ENCODE data around the gene CTDSPL.

DNA sequence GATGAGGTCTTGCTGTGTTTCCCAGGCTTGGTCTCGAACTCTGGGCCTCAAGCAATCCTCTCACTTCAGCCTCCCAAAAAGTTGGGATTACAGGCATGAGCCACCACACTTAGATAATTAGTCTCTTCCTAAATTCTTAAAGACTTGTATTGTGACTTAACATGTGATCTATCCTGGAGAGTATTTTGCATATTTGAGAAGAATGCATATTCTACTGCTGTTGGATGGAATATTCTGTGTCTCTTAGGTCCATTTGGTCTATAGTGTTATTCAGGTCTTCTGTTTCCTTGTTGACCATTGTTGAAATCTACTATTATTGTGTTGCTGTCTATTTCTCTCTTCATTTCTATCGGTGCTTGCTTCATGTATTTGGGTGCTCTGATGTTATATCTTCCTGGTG, 68.8 kb downstream of the CTDSPL start:
- TF ChIP-seq, protein P1, sequence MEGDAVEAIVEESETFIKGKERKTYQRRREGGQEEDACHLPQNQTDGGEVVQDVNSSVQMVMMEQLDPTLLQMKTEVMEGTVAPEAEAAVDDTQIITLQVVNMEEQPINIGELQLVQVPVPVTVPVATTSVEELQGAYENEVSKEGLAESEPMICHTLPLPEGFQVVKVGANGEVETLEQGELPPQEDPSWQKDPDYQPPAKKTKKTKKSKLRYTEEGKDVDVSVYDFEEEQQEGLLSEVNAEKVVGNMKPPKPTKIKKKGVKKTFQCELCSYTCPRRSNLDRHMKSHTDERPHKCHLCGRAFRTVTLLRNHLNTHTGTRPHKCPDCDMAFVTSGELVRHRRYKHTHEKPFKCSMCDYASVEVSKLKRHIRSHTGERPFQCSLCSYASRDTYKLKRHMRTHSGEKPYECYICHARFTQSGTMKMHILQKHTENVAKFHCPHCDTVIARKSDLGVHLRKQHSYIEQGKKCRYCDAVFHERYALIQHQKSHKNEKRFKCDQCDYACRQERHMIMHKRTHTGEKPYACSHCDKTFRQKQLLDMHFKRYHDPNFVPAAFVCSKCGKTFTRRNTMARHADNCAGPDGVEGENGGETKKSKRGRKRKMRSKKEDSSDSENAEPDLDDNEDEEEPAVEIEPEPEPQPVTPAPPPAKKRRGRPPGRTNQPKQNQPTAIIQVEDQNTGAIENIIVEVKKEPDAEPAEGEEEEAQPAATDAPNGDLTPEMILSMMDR (IDR thresholded peaks at IDR 0.05; ENCODE audit: insufficient read depth, low read length), result no peak
- TF ChIP-seq SPI1 (IDR thresholded peaks at IDR 0.05; ENCODE audit: borderline replicate concordance, low read depth) (no peak), POLR2AphosphoS5 (IDR thresholded peaks at IDR 0.05; ENCODE audit: low read depth) (no peak)

Measured in HL-60 (cell line).